HEK293 (cell line): ENCODE results near the gene PTCD1.

Experiments
- YY2 ChIP-seq: fragments of 450-650 bp; formaldehyde crosslinking; IDR thresholded peaks from 2 replicates; pipeline ENCODE4 v1.5.1; 2016; ENCODE audit warnings: missing biosample characterization, missing genetic modification characterization
- ZBTB21 ChIP-seq: fragments of 450-650 bp; formaldehyde crosslinking; IDR thresholded peaks from 2 replicates; pipeline ENCODE4 v1.5.1; 2017; ENCODE audit warnings: missing biosample characterization, missing genetic modification characterization
- ZNF76 ChIP-seq: fragments of 450-650 bp; formaldehyde crosslinking; IDR thresholded peaks from 2 replicates; pipeline ENCODE4; 2016; ENCODE audit warnings: low read depth, missing biosample characterization, missing genetic modification characterization, borderline replicate concordance
- TF ChIP-seq, protein P1 (sequence below): fragments of 450-650 bp; formaldehyde crosslinking; IDR thresholded peaks from 2 replicates; pipeline ENCODE4 v1.5.1; 2016; ENCODE audit warnings: missing biosample characterization, missing genetic modification characterization, low read depth
- TF ChIP-seq, protein P2 (sequence below): fragments of 450-650 bp; formaldehyde crosslinking; IDR thresholded peaks from 2 replicates; pipeline ENCODE4 v1.5.1; 2016; ENCODE audit warnings: missing biosample characterization, missing genetic modification characterization

DNA sequence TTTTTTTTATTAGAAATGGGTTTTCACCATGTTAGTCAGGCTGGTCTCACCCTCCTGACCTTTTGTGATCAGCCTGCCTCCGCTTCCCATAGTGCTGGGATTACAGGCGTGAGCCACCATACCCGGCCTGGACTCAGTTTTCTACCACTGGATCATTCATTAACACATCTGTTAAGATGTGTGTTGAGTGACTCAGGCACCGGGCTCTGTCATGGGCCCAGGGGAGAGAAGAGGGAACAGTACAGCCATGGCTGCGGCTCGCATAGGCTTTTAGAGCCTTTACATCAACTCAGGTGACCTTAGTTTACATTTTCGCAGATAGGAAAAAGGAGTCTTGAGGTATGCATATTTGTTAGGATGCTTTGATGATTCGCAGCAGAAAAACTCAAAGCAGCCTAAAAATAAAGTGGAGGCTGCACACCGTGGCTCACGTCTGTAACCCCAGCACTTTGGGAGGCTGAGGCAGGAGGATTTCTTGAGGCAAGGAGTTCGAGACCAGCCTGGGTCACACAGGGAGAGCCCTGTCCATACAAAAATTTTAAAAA, 67.2 kb downstream of the PTCD1 start:
- TF ChIP-seq YY2, result no peak
- TF ChIP-seq ZBTB21 (tag by site-specific recombination), result no peak
- TF ChIP-seq, protein P1, sequence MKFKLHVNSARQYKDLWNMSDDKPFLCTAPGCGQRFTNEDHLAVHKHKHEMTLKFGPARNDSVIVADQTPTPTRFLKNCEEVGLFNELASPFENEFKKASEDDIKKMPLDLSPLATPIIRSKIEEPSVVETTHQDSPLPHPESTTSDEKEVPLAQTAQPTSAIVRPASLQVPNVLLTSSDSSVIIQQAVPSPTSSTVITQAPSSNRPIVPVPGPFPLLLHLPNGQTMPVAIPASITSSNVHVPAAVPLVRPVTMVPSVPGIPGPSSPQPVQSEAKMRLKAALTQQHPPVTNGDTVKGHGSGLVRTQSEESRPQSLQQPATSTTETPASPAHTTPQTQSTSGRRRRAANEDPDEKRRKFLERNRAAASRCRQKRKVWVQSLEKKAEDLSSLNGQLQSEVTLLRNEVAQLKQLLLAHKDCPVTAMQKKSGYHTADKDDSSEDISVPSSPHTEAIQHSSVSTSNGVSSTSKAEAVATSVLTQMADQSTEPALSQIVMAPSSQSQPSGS (tag by site-specific recombination), result no peak
- TF ChIP-seq, protein P2, sequence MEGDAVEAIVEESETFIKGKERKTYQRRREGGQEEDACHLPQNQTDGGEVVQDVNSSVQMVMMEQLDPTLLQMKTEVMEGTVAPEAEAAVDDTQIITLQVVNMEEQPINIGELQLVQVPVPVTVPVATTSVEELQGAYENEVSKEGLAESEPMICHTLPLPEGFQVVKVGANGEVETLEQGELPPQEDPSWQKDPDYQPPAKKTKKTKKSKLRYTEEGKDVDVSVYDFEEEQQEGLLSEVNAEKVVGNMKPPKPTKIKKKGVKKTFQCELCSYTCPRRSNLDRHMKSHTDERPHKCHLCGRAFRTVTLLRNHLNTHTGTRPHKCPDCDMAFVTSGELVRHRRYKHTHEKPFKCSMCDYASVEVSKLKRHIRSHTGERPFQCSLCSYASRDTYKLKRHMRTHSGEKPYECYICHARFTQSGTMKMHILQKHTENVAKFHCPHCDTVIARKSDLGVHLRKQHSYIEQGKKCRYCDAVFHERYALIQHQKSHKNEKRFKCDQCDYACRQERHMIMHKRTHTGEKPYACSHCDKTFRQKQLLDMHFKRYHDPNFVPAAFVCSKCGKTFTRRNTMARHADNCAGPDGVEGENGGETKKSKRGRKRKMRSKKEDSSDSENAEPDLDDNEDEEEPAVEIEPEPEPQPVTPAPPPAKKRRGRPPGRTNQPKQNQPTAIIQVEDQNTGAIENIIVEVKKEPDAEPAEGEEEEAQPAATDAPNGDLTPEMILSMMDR, result no peak
- TF ChIP-seq ZNF76, result no peak
